SU-DHL-6 (cell line): ENCODE results near the gene ABCA5.

Source experiments
- H2AFZ ChIP-seq: fragments of 200-600 bp; sonication (generic); 2 replicates; pipeline ENCODE4 v1.6.1; 2014; ENCODE audit warnings: low read depth, mild to moderate bottlenecking, moderate library complexity, mixed read lengths, antibody characterized with exemption, low read length; ENCODE audit not compliant: severe bottlenecking
- H3F3A ChIP-seq: fragments of 200-600 bp; shearing (Covaris generic); 2 replicates; pipeline ENCODE4 v1.6.0; 2016; ENCODE audit warnings: antibody characterized with exemption, mild to moderate bottlenecking; ENCODE audit not compliant: insufficient read depth
- H3K27ac ChIP-seq: fragments of 200-600 bp; sonication (generic); 2 replicates; pipeline ENCODE4 v1.5.1; 2016; ENCODE audit warnings: low read depth, mild to moderate bottlenecking, low read length, moderate library complexity, mixed read lengths
- H3K27me3 ChIP-seq: fragments of 200-600 bp; sonication (generic), shearing (Covaris generic); 2 replicates; pipeline ENCODE4 v1.6.0; 2014; ENCODE audit warnings: mild to moderate bottlenecking, low read length
- H3K36me3 ChIP-seq: fragments of 200-600 bp; sonication (generic); 2 replicates; pipeline ENCODE4 v1.6.1; 2014; ENCODE audit warnings: mild to moderate bottlenecking, low read length, mixed read lengths
- H3K4me2 ChIP-seq: fragments of 300-600, 200-600 bp; shearing (Covaris generic), sonication (generic); 2 replicates; pipeline ENCODE4 v1.6.0; 2014; ENCODE audit warnings: low read length, low read depth, mild to moderate bottlenecking; ENCODE audit not compliant: poor library complexity, severe bottlenecking
- H3K4me3 ChIP-seq: fragments of 200-600 bp; sonication (generic); 2 replicates; pipeline ENCODE4 v1.5.1; 2014; ENCODE audit warnings: antibody characterized with exemption, low read length, mild to moderate bottlenecking, mixed read lengths; ENCODE audit not compliant: insufficient read depth, poor library complexity, severe bottlenecking
- H3K79me2 ChIP-seq: fragments of 200-600 bp; sonication (generic); 2 replicates; pipeline ENCODE4 v1.6.1; 2014; ENCODE audit warnings: mild to moderate bottlenecking, low read length, moderate library complexity; ENCODE audit not compliant: insufficient read depth
- H3K9ac ChIP-seq: fragments of 200-600 bp; sonication (generic); 2 replicates; pipeline ENCODE4 v1.7.0; 2014; ENCODE audit warnings: mild to moderate bottlenecking, low read length
- H3K9me2 ChIP-seq: fragments of 200-600 bp; sonication (generic); replicated peaks from 2 replicates; pipeline ENCODE4 v1.6.1; 2014; ENCODE audit warnings: low read length; ENCODE audit not compliant: insufficient read depth
- H3K9me3 ChIP-seq: fragments of 200-600 bp; sonication (generic); 2 replicates; pipeline ENCODE4 v1.6.1; 2014; ENCODE audit warnings: low read length, mixed read lengths; ENCODE audit not compliant: insufficient read depth
- H4K20me1 ChIP-seq: fragments of 200-600 bp; sonication (generic); 2 replicates; pipeline ENCODE4 v1.6.1; 2014; ENCODE audit warnings: low read depth, mild to moderate bottlenecking, antibody characterized with exemption, low read length, moderate library complexity, mixed read lengths
- EZH2phosphoT487 ChIP-seq: fragments of 200-600 bp; sonication (generic), shearing (Covaris generic); conservative IDR thresholded peaks from 2 replicates; pipeline ENCODE4 v1.6.1; 2018; ENCODE audit warnings: mild to moderate bottlenecking, antibody characterized with exemption, low read length, moderate library complexity, mixed read lengths
- TF ChIP-seq, protein P1 (sequence below): fragments of 200-600 bp; sonication (generic); IDR thresholded peaks from one replicate; pipeline ENCODE4 v1.5.1; 2017; ENCODE audit warnings: antibody characterized with exemption, mild to moderate bottlenecking, low read length, moderate library complexity; ENCODE audit not compliant: insufficient read depth, poor library complexity, severe bottlenecking

Gene ABCA5

DNA sequence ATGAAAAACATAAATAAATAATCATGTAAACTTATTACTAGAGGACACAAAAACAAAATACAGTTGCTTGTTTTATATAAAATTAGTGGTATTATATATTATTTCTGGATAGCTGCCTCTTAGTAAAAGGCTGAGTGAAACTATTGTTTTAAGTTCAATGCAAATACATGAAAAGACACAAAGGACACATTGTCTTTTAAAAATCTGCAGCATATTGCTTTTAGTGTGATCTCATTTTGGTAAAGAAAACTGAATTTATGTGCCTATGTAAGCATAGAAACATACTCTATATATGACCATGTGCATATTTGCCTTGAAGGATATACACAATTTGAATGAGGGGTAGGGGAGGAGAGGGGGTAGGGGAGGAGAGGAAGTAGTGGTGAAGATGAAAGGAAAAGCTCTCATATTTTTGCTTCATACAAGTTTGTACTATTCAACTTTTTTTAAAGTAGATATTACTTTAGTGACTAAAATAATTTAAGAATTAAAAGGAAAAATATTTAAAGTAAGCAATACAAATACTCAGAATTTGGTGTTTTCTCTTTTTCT lies 104.2 kb downstream of the ABCA5 start:
- no peak overlapping the region for H3K4me3 ChIP-seq
- H3K79me2 ChIP-seq: no peaks in the 10 kb centered on the region
- H3K36me3 ChIP-seq: no peaks in the 10 kb centered on the region
- H3K27ac ChIP-seq: no peak overlapping the region
- no peaks in the 10 kb centered on the region for H3K9me2 ChIP-seq
- H2AFZ ChIP-seq: no peak overlapping the region
- H4K20me1 ChIP-seq: no peaks in the 10 kb centered on the region
- H3K27me3 ChIP-seq: no peaks in the 10 kb centered on the region
- no peak for TF ChIP-seq EZH2phosphoT487
- TF ChIP-seq, protein P1, sequence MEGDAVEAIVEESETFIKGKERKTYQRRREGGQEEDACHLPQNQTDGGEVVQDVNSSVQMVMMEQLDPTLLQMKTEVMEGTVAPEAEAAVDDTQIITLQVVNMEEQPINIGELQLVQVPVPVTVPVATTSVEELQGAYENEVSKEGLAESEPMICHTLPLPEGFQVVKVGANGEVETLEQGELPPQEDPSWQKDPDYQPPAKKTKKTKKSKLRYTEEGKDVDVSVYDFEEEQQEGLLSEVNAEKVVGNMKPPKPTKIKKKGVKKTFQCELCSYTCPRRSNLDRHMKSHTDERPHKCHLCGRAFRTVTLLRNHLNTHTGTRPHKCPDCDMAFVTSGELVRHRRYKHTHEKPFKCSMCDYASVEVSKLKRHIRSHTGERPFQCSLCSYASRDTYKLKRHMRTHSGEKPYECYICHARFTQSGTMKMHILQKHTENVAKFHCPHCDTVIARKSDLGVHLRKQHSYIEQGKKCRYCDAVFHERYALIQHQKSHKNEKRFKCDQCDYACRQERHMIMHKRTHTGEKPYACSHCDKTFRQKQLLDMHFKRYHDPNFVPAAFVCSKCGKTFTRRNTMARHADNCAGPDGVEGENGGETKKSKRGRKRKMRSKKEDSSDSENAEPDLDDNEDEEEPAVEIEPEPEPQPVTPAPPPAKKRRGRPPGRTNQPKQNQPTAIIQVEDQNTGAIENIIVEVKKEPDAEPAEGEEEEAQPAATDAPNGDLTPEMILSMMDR: no peak
- H3K9me3 ChIP-seq: no peaks in the 10 kb centered on the region
- H3F3A ChIP-seq: no peaks in the 10 kb centered on the region
- H3K9ac ChIP-seq: no peak overlapping the region
- no peak overlapping the region for H3K4me2 ChIP-seq

DNA sequence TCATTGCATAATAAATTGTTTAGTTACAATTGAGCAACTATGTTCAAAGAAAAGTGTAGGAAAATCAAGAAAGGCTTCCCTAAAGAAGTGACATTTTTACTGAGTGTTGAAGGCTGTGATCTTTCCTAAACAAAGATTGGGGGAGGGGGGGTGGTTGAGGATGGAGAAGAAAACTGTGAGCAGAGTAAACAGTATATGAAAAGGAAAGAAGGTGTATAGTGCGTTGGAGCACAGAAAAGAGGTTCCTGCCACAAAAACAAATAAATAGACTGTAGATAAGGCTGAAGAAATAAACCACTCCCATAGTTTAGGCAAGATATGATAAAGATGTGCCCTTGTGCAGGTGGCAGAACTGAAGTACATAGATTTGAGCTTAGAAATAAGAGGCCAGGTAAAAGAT lies 106.8 kb downstream of the ABCA5 start:
- H3K4me3 ChIP-seq: no peak overlapping the region
- TF ChIP-seq EZH2phosphoT487: no peak
- TF ChIP-seq, protein P1: no peak
- H4K20me1 ChIP-seq: no peaks in the 10 kb centered on the region
- H3K9ac ChIP-seq: no peak overlapping the region
- no peaks in the 10 kb centered on the region for H3K36me3 ChIP-seq
- no peak overlapping the region for H3K27ac ChIP-seq
- H2AFZ ChIP-seq: no peak overlapping the region
- no peaks in the 10 kb centered on the region for H3K9me3 ChIP-seq
- H3F3A ChIP-seq: no peaks in the 10 kb centered on the region
- no peaks in the 10 kb centered on the region for H3K79me2 ChIP-seq
- H3K4me2 ChIP-seq: no peak overlapping the region
- H3K9me2 ChIP-seq: no peaks in the 10 kb centered on the region
- no peaks in the 10 kb centered on the region for H3K27me3 ChIP-seq

DNA sequence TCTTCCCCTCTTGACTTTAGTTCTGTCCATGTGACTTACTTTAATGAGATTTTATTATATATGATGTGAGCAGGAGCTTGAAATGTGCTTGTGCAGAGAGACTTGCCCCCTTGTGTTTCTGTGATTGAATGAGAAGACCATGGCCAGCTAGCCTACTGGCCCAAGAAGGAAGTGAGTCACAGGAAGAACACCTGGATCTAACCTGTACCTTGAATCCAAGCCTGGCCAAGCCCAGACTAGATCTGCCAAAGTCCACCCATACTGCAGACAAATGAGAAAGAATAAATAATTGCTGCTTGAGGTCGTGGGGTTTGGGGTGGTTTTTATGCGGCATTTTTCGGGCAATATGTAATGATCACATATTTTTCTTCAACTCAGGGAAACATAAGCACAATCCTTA lies 107.9 kb downstream of the ABCA5 start:
- Histone ChIP-seq H3K4me2 (no peak overlapping the region), H3K27ac (no peak overlapping the region), H3K9me3 (no peaks in the 10 kb centered on the region), H3K79me2 (no peaks in the 10 kb centered on the region), H3K9me2 (no peaks in the 10 kb centered on the region), H3K27me3 (no peaks in the 10 kb centered on the region), H3F3A (no peaks in the 10 kb centered on the region), H4K20me1 (no peaks in the 10 kb centered on the region), H3K36me3 (no peaks in the 10 kb centered on the region), H3K9ac (no peak overlapping the region), H2AFZ (no peak overlapping the region), H3K4me3 (no peak overlapping the region)
- TF ChIP-seq EZH2phosphoT487: no peak
- TF ChIP-seq, protein P1: no peak
